SW 1271 (cell line): ENCODE data around the gene DPCD.

ENCODE experiments used
- DNase-seq, 2 experiments: peaks; one replicate each; lab custom pipeline; 2025; lab: John Stamatoyannopoulos, UW

DPCD gene

DNA sequence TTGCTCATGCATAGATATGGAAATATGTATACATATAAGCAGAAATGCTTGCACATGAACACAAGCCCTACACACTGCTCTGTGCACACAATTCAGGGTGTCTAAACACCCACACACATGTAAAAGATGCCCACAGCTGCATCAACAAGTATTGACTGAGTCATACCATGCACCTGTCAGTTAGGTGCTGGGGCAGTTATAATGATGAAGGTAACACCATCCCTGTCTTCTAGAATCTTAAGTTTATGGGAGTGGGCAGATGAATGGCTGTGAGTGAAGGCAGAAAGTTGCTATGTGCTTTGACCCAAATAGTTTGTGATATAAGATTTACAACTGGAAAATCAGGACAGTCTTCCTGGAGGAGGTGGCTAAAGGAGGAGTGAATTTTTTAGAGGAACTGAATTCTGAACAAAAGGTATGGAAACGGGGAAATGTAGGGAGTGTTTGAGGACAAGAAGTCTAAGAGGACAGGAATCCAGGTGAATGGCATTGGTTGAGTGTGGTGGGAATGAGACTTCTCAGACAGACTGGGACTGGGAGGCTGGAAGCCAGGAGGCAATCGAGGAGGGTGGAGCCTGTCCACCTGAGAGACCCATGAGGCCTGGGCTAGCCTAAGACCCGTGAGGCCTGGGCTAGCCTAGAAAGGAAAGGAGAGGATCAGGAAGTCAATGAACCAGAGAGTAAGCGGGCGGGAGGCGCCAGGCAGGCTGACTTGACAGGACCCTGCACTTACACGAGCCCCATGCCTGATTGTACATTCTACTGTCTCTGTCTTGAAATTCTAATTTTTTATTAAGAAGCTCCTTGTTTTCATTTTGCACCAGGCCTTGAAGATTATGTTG, 20.7 kb upstream of the DPCD start:
- no peak for DNase-seq

- DNase-seq, result no peak
These were observed 19.9 kb upstream of the DPCD start for GRCh38 chr10:101568054-101568745.

GRCh38 chr10:101569323-101569621, 18.8 kb upstream of the DPCD start:
- DNase-seq, result no peak

- peak in 1 of 2 experiments; percentile 52 for DNase-seq
These were observed 18.3 kb upstream of the DPCD start for GRCh38 chr10:101569622-101570427.

DNA sequence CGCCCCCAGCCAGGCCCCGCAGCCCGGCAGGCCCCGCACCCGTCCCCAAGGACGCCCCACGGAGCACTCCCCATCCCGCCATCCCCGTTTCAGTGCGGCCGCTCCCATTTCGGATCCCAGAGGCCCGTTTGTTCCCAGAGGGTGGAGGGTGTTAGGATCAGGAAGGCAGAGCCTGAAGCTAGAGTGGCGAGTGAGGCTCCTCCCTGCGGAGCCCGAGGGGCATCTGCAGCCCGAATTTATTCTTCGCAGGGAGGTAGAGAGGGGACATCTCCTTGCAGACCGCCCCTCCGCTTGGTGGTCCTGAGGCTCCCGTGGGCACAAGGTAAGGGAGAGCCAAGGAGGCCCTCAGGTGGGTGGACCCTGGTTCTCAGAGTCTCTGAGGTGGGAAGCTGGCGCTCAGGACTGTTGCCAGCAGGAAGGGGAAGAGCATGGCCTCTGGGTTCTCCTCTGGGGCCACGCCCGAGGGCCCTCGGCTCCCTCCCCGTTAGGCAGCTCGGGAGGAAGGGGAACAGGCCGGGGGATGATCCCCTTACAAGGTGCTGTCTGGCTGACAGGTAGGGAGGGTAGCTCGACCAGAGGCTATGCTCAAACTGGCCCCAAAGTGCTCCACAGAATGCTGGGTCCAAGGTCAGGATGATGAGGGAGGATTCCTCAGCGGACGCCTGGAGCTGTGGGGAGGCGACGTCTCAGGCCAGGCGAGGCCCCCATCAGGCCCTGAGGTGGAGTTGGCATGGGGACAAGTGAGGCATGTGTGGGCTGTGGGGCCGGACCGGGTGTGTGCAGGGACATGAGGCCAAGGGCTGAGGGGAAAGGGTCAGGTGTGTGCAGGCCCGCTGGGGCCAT, 17.5 kb upstream of the DPCD start:
- DNase-seq, result no peak

- DNase-seq, result no peak
These were observed 16.7 kb upstream of the DPCD start for GRCh38 chr10:101571271-101571925.

DNA sequence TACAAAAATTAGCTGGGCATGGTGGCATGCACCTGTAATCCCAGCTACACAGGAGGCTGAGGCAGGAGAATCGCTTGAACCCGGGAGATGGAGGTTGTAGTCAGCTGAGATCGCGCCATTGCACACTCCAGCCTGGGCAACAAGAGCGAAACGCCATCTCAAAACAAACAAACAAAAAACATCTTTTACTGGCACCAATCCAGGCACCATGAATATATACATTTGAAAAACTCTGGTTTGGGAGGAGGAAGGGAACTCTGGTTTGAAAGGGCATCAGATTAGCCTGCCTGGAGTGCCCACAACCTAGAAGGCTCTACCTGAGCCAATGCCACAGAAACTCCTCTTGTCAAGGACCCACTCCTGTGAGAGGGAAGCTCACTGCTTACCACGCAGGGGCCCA, 16.0 kb upstream of the DPCD start:
- no peak for DNase-seq

- DNase-seq, result no peak
These were observed 15.3 kb upstream of the DPCD start for GRCh38 chr10:101572785-101573184.

DNA sequence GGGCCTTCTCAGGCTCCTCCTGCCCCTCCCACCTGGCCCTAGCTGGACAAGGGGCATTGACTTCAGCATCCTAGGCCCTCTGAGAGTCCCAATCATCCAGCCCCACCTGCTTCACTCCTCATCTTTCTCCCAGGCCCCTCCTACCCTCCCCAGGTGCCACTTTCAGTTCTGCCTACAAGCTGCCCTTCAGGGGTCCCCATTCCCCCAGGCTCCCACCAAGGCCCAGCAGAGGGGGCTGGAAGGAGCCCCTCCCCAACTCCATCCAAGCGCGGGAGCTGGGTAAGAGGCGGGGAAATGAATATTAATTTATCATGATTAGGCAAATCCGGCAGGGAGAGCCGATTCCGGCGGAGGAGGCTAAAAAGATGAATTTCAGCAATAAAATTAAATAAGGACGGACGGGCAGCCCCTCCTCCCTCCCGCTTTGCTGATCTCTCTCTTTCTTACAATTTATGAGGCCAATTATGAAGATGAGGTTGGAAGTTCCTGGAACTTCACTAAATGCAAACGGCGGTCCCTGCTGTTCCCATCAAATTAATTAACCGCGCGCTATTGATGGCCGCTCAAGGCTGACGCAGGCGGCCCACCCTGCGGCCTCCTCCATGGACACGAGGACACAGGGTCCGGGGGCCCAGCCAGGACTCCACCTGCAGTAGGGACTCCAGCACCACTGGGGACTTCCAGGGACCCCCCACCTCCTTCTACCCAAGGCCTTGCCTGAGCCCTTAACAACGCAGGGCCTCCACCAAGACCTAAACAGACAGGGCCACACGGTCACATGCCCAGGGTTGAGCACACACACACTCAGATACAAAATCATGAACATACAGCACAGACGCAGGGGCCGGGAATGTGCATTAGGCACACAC, 14.0 kb upstream of the DPCD start:
- DNase-seq, result no peak

- DNase-seq, result no peak
These were observed 13.0 kb upstream of the DPCD start for GRCh38 chr10:101575091-101575490.

DNA sequence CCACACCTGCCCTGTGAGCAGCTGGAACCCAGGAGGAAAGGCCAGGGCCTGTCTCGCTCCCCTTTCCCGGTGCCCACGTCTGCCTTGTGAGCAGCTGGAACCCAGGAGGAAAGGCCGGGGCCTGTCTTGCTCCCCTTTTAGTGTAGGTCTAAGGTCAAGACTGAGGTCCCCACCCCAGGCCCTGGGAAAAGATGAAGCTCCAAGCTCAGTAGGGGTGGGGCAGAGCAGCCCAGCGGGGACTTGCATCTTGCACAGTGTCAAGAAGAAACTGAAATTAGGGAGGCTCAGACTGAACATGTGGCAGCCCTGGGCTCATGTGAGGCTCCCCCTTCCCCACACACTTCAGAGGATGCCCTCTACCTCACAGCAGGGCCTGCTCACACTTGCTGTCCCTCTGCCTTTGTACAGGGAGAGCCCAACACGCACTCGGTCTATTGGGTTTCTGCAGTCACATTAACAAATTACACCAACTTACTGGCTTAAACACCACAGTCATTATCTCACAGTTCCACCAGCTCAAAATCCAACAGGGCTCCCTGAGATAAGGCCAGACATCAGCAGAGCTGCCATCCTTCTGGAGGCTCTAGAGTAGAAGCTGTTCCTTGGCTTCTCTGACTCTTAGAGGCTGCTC, 12.4 kb upstream of the DPCD start:
- no peak for DNase-seq

DNA sequence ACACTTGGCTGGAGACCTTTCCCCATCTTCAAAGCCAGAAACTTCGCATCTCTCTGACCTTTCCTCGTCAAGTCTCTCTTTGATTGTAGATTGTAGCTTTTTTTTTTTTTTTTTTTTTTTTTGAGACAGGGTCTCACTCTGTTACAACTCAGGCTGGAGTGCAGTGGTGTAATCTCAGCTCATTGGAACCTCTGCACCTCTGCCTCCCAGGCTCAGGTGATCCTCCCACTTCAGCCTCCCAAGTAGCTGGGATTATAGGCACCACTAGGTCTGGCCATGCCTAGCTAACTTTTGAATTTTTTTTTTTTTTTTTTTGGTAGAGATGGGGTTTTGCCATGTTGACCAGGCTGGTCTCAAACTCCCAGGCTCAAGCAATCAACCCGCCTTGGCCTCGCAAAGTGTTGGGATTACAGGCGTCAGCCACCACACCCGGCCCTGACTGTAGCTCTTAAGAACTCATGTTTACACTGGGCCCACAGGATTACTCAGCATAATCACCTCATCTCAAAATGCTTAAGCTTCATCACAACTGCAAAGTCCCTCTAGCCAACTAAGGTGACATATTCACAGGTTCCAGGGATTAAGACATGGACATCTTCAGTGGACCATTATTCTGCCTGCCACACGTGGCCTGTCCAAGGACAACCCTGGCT, 11.8 kb upstream of the DPCD start:
- DNase-seq, result no peak

- DNase-seq, result no peak
These were observed 10.8 kb upstream of the DPCD start for GRCh38 chr10:101577121-101577871.

DNA sequence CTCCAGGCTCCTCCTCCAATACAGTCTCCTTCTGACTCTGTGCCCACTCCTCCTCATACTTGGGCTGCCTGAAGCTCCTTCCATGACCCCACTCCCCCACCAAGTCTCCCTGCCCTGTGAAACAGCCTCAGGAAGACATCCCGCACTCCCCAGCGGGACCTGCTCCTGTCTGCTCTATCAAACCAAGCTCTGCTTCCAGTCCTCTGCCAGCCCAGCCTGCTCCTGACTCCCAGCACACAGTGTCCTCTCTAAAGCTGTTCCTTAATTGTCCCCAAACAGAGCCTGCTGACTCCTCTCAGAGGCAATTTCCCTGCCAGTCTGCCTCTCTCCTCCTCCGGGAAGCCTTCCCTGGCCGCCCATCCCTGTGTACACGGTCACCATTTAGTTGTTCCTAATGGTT, 9.9 kb upstream of the DPCD start:
- no peak for DNase-seq

DNA sequence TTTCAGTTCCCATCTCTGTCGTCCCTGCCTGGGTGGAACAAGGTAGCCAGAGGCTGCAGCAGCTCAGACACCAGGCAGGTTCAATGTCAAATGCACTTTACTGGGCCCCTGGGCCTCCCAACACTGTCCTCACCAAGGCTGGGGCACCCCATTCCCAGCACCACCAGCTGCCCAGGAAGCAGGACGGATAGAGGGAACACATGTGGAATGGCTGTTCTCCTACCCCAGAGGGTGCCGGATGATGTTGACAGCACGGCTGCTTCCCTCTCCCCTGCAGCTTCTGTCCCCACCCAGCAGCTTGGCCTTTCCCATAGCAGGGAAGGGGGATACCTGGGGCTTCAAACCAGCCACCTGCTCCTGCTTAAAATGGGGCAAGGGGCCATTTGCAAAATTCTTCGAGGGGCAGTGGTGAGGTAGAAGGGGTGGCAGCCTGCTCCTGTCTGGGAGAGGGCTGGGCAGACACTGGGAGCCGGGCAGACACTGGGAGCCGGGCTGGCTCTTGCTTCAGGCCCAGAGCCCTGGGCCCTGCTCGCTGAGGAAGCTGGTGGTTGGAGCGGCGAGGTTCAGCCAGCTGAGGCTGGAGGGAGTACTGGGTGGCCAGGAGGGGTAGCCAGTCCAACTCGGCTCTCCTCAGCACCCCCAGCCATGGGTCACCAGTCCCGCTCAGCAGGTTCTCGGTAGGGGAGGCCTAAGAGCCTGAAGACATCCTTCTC, 9.2 kb upstream of the DPCD start:
- no peak for DNase-seq

GRCh38 chr10:101579516-101579870, 8.6 kb upstream of the DPCD start:
- DNase-seq, result no peak

DNA sequence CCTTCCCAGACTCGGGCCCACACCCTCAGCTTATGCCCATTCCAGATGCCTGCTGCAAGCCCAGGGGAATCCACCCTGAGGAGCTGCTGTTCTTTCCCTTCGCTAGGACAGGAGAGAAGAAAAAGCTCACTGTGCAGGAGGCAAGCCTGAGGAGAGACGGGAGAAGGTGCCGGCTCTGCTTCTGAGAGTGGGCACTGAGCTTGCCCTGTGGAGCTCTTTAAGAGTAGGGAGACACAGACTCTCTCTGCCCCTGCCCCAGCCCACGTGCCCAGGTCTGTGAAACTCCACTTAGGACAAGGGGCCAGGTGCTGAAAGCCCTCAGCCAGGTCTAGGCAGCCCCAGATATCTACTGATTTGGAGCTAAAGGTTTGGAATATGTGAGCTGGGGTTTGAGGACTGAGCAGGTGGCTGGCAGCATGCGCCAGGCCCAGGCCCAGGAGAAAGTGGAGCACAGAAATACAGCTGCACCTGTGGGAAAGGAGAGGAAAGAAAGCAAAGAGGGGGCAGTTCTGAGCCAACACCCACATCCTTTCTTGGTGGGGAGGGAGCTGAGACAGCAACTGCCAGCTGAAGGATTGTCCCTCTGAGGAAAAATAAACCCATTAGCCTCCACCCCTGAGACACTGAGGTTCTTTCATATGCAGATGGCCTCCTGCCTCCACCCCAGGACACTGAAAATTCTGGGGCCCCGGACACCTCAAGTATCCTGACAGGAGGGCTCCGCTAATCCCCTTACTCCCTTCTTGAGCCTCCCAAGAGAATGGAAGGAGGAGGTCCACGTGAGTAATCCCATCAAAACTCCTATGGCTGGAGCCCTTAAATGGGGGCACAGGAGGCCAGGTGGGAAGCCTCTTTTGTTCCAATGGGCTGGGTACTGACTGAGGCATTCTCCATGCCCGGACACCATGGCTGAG, 7.4 kb upstream of the DPCD start:
- no peak for DNase-seq
